Subcutaneous adipose tissue (tissue), 4 donors: Measurements from ENCODE around the gene YWHAH. TPM values are rescaled to one million over a fixed set of nuclear protein-coding genes. Genes with fewer than 3 reads are reported as not detected.

ENCODE experiments used
- CTCF ChIP-seq: fragments of 450-650 bp; IDR thresholded peaks from one replicate; pipeline ENCODE4 v1.5.1; 2016; ENCODE audit warnings: low read depth, mild to moderate bottlenecking, control low read depth, antibody characterized with exemption, moderate library complexity
- total RNA-seq, 4 donors: library from RNA; depleted of rRNA; stranded (reverse); fragments of >200 nt; gene quantifications; one replicate each; pipeline ENCODE4 v1.1.0, GENCODE V29; 2016

Gene YWHAH
- total RNA-seq, 4 donors from 2014 or later = 47.7 to 99.0 (median 54.0) TPM

DNA sequence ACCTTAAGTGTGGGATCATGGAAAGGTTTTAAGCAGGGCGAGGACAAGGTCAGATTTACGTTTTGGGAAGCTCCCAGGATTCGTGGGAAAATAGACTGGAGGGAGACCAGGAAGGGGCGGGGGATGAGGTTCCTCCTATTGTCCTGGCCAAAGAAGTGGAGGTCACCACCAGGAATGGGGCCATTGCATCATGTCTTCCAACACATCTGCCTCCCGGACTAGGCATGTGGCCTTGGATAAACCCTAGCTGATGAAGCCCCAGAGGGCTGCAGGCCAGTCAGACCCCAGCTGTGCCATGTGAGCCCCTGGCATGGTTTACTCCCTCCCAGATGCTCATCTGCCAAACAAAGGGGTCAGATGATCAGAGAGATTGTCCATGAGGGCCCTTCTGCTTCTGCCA is 11.5 kb upstream of the YWHAH start:
- no peak for TF ChIP-seq CTCF

- no peak for TF ChIP-seq CTCF
Observed at GRCh38 chr22:31933406-31933805, 10.9 kb upstream of the YWHAH start.

GRCh38 chr22:31933816-31934482 is 10.4 kb upstream of the YWHAH start:
- TF ChIP-seq CTCF = no peak

DNA sequence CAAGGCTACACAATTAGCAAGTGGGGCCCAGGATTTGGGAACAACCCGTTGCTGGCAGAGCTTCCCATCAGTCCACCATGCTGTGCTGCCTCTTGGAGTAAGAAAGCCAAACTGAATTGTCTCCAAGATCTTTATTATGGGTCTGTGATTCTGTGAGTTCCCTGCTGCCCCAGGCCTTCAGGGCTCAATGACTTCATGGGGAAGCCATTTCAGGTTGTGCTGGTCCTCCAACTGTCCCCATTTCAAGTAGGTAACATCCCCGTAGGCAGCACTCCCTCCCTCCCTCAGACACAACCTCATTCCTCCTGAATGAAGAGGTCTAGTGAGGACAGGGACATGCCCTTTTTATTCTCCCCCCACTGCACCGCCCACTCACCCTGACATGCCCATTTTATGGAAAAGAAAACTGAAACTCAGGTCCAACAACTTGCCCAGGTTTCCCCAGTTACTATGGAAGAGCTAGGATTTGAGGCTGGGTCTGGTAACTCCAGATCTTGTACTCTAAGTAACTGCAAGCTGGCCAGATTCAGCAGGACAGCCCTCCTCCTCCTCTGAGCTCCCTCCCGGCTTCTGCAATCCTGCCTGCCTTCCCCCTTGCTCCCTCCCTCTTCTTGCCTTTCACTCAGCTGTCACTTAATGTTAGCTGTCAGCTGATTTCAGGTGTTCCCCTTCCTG is 8.2 kb upstream of the YWHAH start:
- no peak for TF ChIP-seq CTCF

DNA sequence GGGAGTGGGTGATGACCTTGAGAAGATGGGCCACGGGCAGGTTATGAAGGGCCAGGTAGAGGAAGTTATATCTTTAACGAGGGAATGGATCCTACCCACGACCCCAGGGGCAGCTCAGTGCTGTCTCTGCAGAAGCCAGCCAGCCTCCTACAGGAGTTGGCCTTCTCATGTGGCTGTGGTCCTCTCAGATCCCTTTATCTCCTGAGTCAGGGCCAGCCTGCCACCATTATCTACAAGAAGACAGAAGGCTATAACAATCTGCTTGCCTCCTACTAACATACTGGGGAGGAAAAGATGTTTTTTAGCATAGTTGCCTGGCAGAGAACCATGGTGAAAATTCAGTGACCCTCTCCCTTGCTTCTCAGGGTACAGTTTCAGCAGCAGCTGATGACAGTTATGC is 7.0 kb upstream of the YWHAH start:
- TF ChIP-seq CTCF = no peak

- no peak for TF ChIP-seq CTCF
Observed at GRCh38 chr22:31938296-31938695, 6.0 kb upstream of the YWHAH start.

GRCh38 chr22:31940506-31940905 is 3.8 kb upstream of the YWHAH start:
- no peak for TF ChIP-seq CTCF
